ENCODE data around the gene EML4.

DNA sequence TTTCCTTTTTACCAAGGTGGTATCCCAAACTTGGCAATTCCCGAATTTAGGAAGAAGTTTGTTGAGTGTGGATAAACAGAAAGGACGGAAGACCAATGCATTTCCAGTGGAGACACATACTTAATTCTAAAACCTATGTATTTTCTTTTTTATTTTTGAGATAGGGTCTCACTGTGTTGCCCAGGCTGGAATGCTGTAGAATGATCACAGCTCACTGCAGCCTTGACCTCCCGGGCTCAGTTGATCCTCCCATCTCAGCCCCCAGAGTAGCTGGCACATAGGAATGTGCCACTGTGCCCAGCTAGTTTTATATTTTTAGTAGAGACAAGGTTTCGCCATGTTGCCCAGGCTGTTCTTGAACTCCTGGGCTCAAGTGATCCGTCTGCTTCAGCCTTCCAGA lies 101.6 kb downstream of the EML4 start:
- TF ChIP-seq, protein P1, sequence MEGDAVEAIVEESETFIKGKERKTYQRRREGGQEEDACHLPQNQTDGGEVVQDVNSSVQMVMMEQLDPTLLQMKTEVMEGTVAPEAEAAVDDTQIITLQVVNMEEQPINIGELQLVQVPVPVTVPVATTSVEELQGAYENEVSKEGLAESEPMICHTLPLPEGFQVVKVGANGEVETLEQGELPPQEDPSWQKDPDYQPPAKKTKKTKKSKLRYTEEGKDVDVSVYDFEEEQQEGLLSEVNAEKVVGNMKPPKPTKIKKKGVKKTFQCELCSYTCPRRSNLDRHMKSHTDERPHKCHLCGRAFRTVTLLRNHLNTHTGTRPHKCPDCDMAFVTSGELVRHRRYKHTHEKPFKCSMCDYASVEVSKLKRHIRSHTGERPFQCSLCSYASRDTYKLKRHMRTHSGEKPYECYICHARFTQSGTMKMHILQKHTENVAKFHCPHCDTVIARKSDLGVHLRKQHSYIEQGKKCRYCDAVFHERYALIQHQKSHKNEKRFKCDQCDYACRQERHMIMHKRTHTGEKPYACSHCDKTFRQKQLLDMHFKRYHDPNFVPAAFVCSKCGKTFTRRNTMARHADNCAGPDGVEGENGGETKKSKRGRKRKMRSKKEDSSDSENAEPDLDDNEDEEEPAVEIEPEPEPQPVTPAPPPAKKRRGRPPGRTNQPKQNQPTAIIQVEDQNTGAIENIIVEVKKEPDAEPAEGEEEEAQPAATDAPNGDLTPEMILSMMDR (IDR thresholded peaks at IDR 0.05) = no peak
- TF ChIP-seq POLR2A (IDR thresholded peaks at IDR 0.05) = no peak
